Stomach (tissue), 9 donors: ENCODE data around the gene AFTPH. TPM values are rescaled to one million over a fixed set of nuclear protein-coding genes. Genes with fewer than 3 reads are reported as not detected.

ENCODE experiments used
- DNase-seq, 2 donors: peaks; one replicate each; pipeline versions ENCODE4 v3.0.0 to v3.0.0-alpha.2; 2013 to 2019
- H3K27ac ChIP-seq, 5 donors: fragments of 200-600 bp in 4 of 5; sonication (generic) in 4 of 5; one replicate each; pipeline ENCODE4 v1.5.1; 2013 to 2019; ENCODE audit warnings: mild to moderate bottlenecking in 1 of 5, moderate library complexity in 1 of 5
- H3K27me3 ChIP-seq, 3 donors: fragments of 200-600 bp; sonication (generic); one replicate each; pipeline ENCODE4 v1.5.1; 2017 to 2019; ENCODE audit warnings: mixed run types in 1 of 3
- H3K36me3 ChIP-seq, 4 donors: fragments of 200-600 bp; sonication (generic); 1 replicate in 3 of 4; 2 replicates in 1 of 4; pipeline ENCODE4 v1.5.1; 2016 to 2019
- H3K4me1 ChIP-seq, 4 donors: fragments of 200-600 bp; sonication (generic); one replicate each; pipeline ENCODE4 v1.5.1; 2016 to 2019
- H3K4me3 ChIP-seq, 4 donors: fragments of 200-600 bp; sonication (generic) in 3 of 4; one replicate each; pipeline ENCODE4 v1.5.1; 2016 to 2019; ENCODE audit warnings: mild to moderate bottlenecking in 1 of 4
- H3K9me3 ChIP-seq, 4 donors: fragments of 200-600 bp; sonication (generic); one replicate each; pipeline ENCODE4 v1.5.1; 2016 to 2019
- EP300 ChIP-seq: sonication (generic); formaldehyde crosslinking; IDR thresholded peaks from one replicate; pipeline ENCODE4 v1.6.1; 2017; ENCODE audit warnings: antibody characterized with exemption
- POLR2A ChIP-seq, 4 donors: fragments of 450-650 bp; IDR thresholded peaks; one replicate each; pipeline ENCODE4 v1.6.1; 2016; ENCODE audit warnings: antibody characterized with exemption in 4 of 4, control low read depth in 2 of 4, mild to moderate bottlenecking in 1 of 4, moderate library complexity in 1 of 4
- POLR2AphosphoS5 ChIP-seq, 3 donors: sonication (generic); formaldehyde crosslinking; IDR thresholded peaks; one replicate each; pipeline ENCODE4 v1.6.1; 2016; ENCODE audit warnings: antibody characterized with exemption in 3 of 3
- WGBS, 5 donors: extraction: QIAGEN DNeasy Blood & Tissue Kit in 3 of 5; methylation state at CpG; one replicate each; pipeline versions ENCODE4 v1.1.5 to v1.1.7; 2013 to 2018; 5-methylcytosine and 5-hydroxymethylcytosine counted together
- intact Hi-C: fragments of 100-400 bp; cut with DNase I; formaldehyde crosslinking; loops from one replicate; pipeline ENCODE4 v1.15.1; 2023; ENCODE audit warnings: low total_unique reads
- polyA plus RNA-seq, 3 donors: library from polyadenylated mRNA; stranded (reverse); fragments of 200-250 nt; gene quantifications; one replicate each; pipeline ENCODE4 v1.2.3, GENCODE V29; 2013
- total RNA-seq, 5 donors: library from RNA; depleted of rRNA; stranded (reverse); fragments of >200 nt; gene quantifications; one replicate each; pipeline versions ENCODE4 v1.1.0 to v1.2.3, GENCODE V29; 2014 to 2016
- TF ChIP-seq, protein P1 (sequence below), 7 experiments: fragments of 450-650 bp in 4 of 7; fragments of 200-600 bp in 3 of 7; sonication (generic) in 3 of 7; IDR thresholded peaks; one replicate each; pipeline ENCODE4 v1.5.1; 2016 to 2019; ENCODE audit warnings: antibody characterized with exemption in 7 of 7, control low read depth in 2 of 7, mild to moderate bottlenecking in 1 of 7
- donor health status: healthy with polysubstance abuse.
- donor health status: Bipolar disorder and iron deficiency.
- donor health status: healthy.

Gene AFTPH
- total and polyA plus RNA-seq, 8 donors: 19.8 to 93.6 (median 38.9) TPM

DNA sequence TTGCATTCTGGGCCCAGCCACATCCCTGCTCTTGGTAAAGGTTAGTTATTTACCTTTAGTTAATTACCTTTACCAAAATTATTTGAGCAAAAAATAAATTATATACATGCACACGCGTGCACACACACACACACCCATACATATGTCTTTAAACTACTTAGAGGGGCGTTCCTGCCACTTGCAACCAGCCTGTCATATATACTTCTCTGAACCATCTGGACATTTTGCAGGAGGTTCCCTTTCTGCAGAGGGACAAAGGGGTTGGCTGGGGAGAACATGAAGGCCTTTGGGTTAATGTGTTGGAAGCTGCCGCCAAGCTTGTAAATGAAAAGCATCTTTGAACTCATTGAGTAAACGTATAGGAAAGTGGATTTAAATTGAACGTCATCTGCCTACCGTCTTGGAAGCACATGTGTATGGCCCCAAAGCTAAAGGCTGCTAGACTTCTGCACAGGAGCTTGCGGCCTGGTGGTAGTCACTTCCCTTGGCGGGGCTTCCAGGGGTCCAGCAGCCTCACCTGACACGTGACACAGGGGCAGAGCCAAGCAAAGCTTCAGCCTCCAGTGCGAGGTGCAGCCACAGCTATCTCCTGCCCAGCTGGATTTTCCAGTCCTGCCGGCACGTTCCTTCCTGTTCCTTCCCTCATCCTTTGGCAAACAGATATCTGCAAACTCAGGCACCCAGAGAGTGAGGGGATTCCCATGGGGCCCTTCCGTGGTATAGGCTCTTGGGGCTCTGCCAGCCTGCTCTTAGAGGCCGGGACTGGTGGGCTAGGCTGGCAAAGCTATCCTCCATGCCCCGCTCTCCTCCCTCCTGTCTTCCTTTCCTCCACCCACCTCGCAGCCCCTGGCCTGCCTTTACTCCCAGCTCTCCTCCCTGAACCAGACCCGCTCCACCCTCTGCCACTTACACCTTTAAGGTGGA is 83.5 kb downstream of the AFTPH start:
- DNase-seq: peak; percentile 80 to 88
- H3K27ac ChIP-seq: peak overlapping the region; percentile 5 to 75 (median 66)
- WGBS, 5 donors: 40 to 56% (median 51%) methylated on average over 16 to 18 of the region's 18 CpGs
- no peaks in the 10 kb centered on the region for H3K9me3 ChIP-seq
- peak in 2 of 3 donors; percentile 50 to 51 for TF ChIP-seq POLR2AphosphoS5 (IDR thresholded peaks at IDR 0.05)
- TF ChIP-seq, protein P1, sequence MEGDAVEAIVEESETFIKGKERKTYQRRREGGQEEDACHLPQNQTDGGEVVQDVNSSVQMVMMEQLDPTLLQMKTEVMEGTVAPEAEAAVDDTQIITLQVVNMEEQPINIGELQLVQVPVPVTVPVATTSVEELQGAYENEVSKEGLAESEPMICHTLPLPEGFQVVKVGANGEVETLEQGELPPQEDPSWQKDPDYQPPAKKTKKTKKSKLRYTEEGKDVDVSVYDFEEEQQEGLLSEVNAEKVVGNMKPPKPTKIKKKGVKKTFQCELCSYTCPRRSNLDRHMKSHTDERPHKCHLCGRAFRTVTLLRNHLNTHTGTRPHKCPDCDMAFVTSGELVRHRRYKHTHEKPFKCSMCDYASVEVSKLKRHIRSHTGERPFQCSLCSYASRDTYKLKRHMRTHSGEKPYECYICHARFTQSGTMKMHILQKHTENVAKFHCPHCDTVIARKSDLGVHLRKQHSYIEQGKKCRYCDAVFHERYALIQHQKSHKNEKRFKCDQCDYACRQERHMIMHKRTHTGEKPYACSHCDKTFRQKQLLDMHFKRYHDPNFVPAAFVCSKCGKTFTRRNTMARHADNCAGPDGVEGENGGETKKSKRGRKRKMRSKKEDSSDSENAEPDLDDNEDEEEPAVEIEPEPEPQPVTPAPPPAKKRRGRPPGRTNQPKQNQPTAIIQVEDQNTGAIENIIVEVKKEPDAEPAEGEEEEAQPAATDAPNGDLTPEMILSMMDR (IDR thresholded peaks at IDR 0.05): no peak
- no peaks in the 10 kb centered on the region for H3K36me3 ChIP-seq
- intact Hi-C loops: loop anchor here (10.0 kb wide), 1 partner anchor 257 kb away; no protein-coding TSS in a partner anchor
- H3K4me3 ChIP-seq: peak overlapping the region in 2 of 4 donors; percentile 21 to 27
- peaks cover 10 to 50% (median 38%) of the 10 kb centered on the region in 4 donors for H3K4me1 ChIP-seq
- no peaks in the 10 kb centered on the region for H3K27me3 ChIP-seq

DNA sequence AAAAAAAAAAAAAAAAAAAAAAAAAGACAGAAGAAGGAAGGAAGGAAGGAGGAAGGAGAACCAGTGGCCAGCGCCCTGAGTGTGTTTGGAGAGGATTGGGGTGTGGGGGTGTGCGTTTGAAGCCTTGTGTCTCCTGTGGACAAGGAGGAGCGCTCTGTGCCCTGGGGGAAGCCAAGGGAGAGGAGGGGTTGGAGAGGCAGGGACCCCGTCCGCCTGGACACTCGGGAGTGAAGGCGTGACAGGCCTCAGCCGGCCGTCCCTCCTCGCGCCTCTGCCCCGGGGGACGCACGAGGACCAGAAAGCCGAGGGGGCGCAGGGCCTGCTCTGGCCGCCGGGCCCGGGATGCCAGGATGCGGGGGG is 84.7 kb downstream of the AFTPH start:
- intact Hi-C loops: loop anchor here (10.0 kb wide), 1 partner anchor 256 kb away; no protein-coding TSS in a partner anchor
- H3K36me3 ChIP-seq: no peaks in the 10 kb centered on the region
- peaks cover 10 to 50% (median 38%) of the 10 kb centered on the region in 4 donors for H3K4me1 ChIP-seq
- DNase-seq: no peak
- H3K27me3 ChIP-seq: no peaks in the 10 kb centered on the region
- H3K9me3 ChIP-seq: no peaks in the 10 kb centered on the region
- TF ChIP-seq POLR2A (IDR thresholded peaks at IDR 0.05): no peak
- TF ChIP-seq POLR2AphosphoS5 (IDR thresholded peaks at IDR 0.05): no peak
- TF ChIP-seq, protein P1 (IDR thresholded peaks at IDR 0.05): no peak
- no peak for TF ChIP-seq EP300
- peak overlapping the region; percentile 58 to 60 (median 58) for H3K4me3 ChIP-seq
- H3K27ac ChIP-seq: peak overlapping the region in 4 of 5 donors; percentile 60 to 88 (median 74)
- WGBS, 5 donors: 9 to 22% (median 14%) methylated on average over 17 to 20 of the region's 20 CpGs

DNA sequence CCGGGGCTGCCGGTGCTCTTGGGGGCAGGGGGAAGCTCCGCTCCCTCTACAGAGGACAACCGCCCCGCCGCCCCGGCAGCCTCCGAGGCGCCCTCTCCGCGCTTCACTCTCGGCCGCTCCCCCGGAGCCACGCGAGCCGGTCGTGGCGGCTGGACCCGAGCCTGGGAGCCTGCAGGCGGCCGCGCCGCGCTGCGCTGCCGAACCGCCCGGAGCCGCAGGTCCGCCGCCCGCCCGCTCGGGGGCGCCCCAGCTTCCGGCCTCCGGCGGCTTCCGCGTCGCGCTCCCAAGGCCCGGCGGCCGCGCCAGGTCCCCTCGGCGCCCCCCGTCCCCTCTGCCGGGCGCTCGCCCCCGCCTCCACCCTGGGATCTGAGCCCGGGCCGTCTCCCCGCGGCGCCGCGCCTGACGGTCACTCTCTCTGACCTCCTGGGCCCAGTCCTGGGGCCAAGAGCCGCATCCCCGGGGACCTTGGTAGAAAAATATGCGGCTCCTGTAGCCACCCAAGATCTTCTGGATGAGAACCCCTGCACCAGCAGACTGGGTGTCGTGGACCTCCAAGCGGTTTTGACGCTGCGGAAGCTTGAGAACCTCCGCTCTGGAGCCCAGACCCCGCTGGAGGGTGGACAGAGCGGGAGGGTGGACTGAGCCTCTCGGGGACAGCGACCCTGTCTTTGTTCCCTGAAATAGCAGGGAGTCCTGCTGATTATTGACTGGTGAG is 85.3 kb downstream of the AFTPH start:
- intact Hi-C loops: loop anchor here (10.0 kb wide), 1 partner anchor 255 kb away; no protein-coding TSS in a partner anchor
- no peaks in the 10 kb centered on the region for H3K9me3 ChIP-seq
- H3K27me3 ChIP-seq: no peaks in the 10 kb centered on the region
- peak overlapping the region; percentile 58 to 60 (median 58) for H3K4me3 ChIP-seq
- peak overlapping the region; percentile 61 to 88 (median 78) for H3K27ac ChIP-seq
- 5 to 50% (median 8%) methylated on average over 4 to 74 of the region's 74 CpGs for WGBS, 5 donors
- H3K36me3 ChIP-seq: no peaks in the 10 kb centered on the region
- H3K4me1 ChIP-seq: peaks cover 10 to 50% (median 38%) of the 10 kb centered on the region in 4 donors
- peak; percentile 70 to 89 for DNase-seq
- TF ChIP-seq, protein P1 (IDR thresholded peaks at IDR 0.05): peak in 2 of 7 experiments; percentile 19 to 69
- no peak for TF ChIP-seq POLR2A (IDR thresholded peaks at IDR 0.05)

DNA sequence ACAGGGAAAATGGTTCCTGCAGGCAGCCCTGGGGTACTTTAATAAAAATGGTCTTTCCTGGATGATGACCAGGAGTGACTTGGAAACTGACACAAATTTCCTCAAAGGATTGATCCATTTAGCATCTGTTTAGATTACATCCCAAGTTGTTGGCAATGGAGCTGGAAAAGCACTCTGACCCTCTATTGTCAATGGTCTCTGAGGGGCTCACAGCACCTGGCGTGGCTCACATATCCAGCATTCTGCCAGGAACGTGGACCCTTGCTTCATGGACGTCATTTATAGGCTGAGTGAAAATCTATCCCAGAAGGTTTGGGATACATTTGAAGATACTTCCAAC is 85.8 kb downstream of the AFTPH start:
- no peak for TF ChIP-seq POLR2A (IDR thresholded peaks at IDR 0.05)
- no peak for TF ChIP-seq EP300
- no peak for TF ChIP-seq POLR2AphosphoS5 (IDR thresholded peaks at IDR 0.05)
- TF ChIP-seq, protein P1 (IDR thresholded peaks at IDR 0.05): no peak
- no peaks in the 10 kb centered on the region for H3K9me3 ChIP-seq
- peaks cover 10 to 47% (median 37%) of the 10 kb centered on the region in 4 donors for H3K4me1 ChIP-seq
- no peaks in the 10 kb centered on the region for H3K27me3 ChIP-seq
- peak overlapping the region; percentile 61 to 88 (median 78) for H3K27ac ChIP-seq
- DNase-seq: no peak
- intact Hi-C loops: loop anchor here (10.0 kb wide), 1 partner anchor 255 kb away; no protein-coding TSS in a partner anchor
- 77 to 95% (median 88%) methylated on average over 3 of the region's 3 CpGs for whole genome bisulfite sequencing, 5 donors
- no peaks in the 10 kb centered on the region for H3K36me3 ChIP-seq
- H3K4me3 ChIP-seq: peak overlapping the region; percentile 58 to 60 (median 58)
